ENCODE results near the gene ACY1. TPM values are rescaled to one million over a fixed set of nuclear protein-coding genes. Genes with fewer than 3 reads are reported as not detected.

ACY1 gene
- 85.7 and 95.8 TPM in 2 replicates for total RNA-seq

- peak within 1 kb of the TSS; percentile 79 for H3K4me3 ChIP-seq (ENCODE audit: low read depth, low read length)
- no peak for DNase-seq (ENCODE audit: low read depth)
- TF ChIP-seq, protein P1, sequence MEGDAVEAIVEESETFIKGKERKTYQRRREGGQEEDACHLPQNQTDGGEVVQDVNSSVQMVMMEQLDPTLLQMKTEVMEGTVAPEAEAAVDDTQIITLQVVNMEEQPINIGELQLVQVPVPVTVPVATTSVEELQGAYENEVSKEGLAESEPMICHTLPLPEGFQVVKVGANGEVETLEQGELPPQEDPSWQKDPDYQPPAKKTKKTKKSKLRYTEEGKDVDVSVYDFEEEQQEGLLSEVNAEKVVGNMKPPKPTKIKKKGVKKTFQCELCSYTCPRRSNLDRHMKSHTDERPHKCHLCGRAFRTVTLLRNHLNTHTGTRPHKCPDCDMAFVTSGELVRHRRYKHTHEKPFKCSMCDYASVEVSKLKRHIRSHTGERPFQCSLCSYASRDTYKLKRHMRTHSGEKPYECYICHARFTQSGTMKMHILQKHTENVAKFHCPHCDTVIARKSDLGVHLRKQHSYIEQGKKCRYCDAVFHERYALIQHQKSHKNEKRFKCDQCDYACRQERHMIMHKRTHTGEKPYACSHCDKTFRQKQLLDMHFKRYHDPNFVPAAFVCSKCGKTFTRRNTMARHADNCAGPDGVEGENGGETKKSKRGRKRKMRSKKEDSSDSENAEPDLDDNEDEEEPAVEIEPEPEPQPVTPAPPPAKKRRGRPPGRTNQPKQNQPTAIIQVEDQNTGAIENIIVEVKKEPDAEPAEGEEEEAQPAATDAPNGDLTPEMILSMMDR (conservative IDR thresholded peaks at IDR 0.05; ENCODE audit: low read depth, low read length) = no peak
These were observed at the start of gene ACY1 for GRCh38 chr3:51982838-51983577. Gene ACY1 (plus strand): TSS chr3:51983535. CDS start chr3:51984065, 530 bp downstream.

- TF ChIP-seq, protein P1 (conservative IDR thresholded peaks at IDR 0.05; ENCODE audit: low read depth, low read length) = no peak
These were observed 49.0 kb upstream of the ACY1 start for GRCh38 chr3:51934139-51934850.

DNA sequence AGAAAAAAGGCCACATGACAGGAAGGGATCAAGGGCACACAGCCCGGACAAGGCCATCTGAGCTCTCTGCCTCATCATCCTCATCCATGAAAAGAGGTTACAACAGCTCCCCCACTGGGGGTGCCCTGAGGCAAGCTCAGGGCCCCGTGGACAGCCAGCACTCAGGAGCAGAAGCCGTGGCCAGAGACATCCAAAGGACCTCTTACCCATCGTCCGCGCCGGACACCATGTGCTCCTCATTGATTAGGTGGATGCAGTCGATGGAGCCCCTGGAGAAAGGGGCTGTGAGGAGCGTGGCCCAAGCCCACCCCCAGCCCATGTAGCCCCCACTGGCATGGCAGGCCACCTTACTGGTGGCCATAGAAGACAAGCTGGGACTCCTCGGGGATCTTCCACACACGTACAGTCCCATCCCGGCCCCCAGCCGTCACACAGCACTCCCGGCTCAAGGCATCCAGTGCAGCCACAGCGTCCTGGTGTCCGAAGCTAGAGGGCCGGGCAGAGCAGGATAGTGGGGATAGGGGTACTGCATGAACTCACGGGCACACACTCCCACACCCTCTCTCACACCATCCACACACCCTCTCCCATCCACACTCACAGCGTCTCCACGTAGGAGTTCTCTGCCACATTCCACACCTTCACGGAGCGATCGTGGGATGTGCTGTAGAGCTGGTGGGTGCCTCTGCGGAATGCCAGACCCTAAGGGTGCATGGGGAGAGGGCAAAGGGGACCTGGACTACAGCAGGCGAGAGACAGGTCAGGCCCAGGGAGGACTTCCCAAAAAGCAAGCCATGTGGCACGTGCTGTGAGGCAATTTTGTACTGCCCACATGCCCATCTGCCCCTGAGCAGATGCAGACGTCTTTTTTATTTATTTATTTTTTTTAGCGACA, 48.1 kb upstream of the ACY1 start:
- no peak for DNase-seq (ENCODE audit: low read depth)
- TF ChIP-seq, protein P1 (conservative IDR thresholded peaks at IDR 0.05; ENCODE audit: low read depth, low read length) = no peak
- no peak overlapping the region for H3K4me3 ChIP-seq (ENCODE audit: low read depth, low read length)

More at GRCh38 chr3:51934139-51934850, 49.0 kb upstream of the ACY1 start:
- no peak overlapping the region for H3K4me3 ChIP-seq (ENCODE audit: low read depth, low read length)
- no peak for DNase-seq (ENCODE audit: low read depth)

DNA sequence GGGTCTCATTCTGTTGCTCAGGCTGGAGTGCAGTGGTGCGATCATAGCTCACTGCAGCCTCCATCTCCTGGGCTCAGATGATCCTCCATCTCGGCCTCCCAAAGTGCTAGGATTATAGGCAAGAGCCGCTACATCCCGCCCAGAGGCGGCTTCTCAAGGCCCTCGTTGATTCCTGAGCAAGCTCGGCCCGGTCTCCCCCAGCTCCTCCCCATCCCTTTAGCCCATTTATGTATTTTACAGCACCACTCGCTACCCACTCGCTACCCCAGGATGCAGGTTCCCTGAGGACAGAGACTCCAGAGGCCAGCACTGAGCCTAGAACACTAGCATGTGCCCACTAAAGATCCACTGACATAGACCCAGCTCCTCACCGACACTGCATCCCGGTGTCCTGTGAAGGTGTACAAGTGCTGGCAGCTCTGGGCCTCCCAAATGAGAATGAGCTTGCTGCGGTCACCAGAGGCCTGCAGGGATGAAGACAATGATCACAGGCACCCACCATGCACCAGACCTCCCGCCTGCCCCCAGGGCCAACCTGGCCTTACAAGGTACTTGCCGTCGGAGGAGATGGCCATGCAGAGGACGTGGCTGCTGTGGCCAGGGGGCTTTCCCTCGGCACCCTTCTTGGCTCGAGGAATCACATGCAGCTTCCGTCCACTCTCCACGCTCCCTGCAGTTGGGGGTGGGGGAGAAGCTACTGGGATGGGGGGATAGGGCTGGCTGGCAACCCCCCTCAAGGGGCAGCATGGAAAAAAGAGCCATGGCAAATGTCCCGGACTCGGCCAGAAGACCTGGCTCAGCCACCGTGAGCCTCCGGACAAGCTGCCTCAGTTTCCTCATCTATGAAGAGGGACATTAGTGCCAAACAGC, 47.2 kb upstream of the ACY1 start:
- TF ChIP-seq, protein P1 (conservative IDR thresholded peaks at IDR 0.05; ENCODE audit: low read depth, low read length) = no peak
- DNase-seq (ENCODE audit: low read depth) = no peak

GRCh38 chr3:51937014-51937413, 46.3 kb upstream of the ACY1 start:
- no peak overlapping the region for H3K4me3 ChIP-seq (ENCODE audit: low read depth, low read length)
- TF ChIP-seq, protein P1 (conservative IDR thresholded peaks at IDR 0.05; ENCODE audit: low read depth, low read length) = no peak
- DNase-seq (ENCODE audit: low read depth) = no peak

More for the DNA sequence above, 47.2 kb upstream of the ACY1 start:
- H3K4me3 ChIP-seq (ENCODE audit: low read depth, low read length) = no peak overlapping the region
